Activated T-helper 1 cell treated with anti-CD3 and anti-CD28 coated beads, Interleukin-12 subunit alpha, Interleukin-12 subunit beta, Interleukin-2, Interleukin-4 antibody, amounts not matched to agents 30 ng/mL and 10 ng/mL and 1 ng/mL, durations not matched to agents 14 hours and 24 hours and 36 hours (primary cell): ENCODE data around the gene TPST2. TPM values are rescaled to one million over a fixed set of nuclear protein-coding genes. Genes with fewer than 3 reads are reported as not detected.
A peak's percentile ranks its signal among the peaks of the same experiment; 100 is the strongest.

ENCODE experiments used
- DNase-seq: peaks from one replicate; pipeline ENCODE4 v3.0.0; 2021; ENCODE audit warnings: low spot score
- H3K27ac Mint-ChIP-seq: one replicate; pipeline ENCODE4 v1.8.0; 2021; ENCODE audit warnings: mild to moderate bottlenecking, mixed read lengths
- H3K27me3 Mint-ChIP-seq: one replicate; pipeline ENCODE4 v1.8.0; 2022; ENCODE audit warnings: mild to moderate bottlenecking, moderate library complexity, mixed read lengths; ENCODE audit not compliant: insufficient read depth
- H3K36me3 Mint-ChIP-seq: one replicate; pipeline ENCODE4 v1.8.0; 2021; ENCODE audit warnings: low read depth, mixed read lengths
- H3K4me1 Mint-ChIP-seq: one replicate; pipeline ENCODE4 v1.8.0; 2021; ENCODE audit warnings: low read depth, mixed read lengths
- H3K4me3 Mint-ChIP-seq: one replicate; pipeline ENCODE4 v1.8.0; 2021; ENCODE audit warnings: mild to moderate bottlenecking, moderate library complexity, mixed read lengths
- H3K9me3 Mint-ChIP-seq: one replicate; pipeline ENCODE4 v1.8.0; 2021; ENCODE audit warnings: mixed read lengths
- intact Hi-C: fragments of 100-400 bp; cut with micrococcal nuclease; formaldehyde crosslinking; loops from one replicate; pipeline ENCODE4 v1.15.1; 2024
- total RNA-seq: library from RNA; stranded (reverse); gene quantifications from 2 replicates; pipeline ENCODE4 v1.2.3, GENCODE V29; 2022

TPST2 gene
- 36.1 and 37.0 TPM in 2 replicates for total RNA-seq

- Mint-ChIP-seq H3K27me3 (no peaks in the 10 kb centered on the region), H3K4me3 (peak within 1 kb of the TSS; percentile 95), H3K27ac (peak within 1 kb of the TSS; percentile 94), H3K4me1 (peaks cover 79% of the 10 kb centered on the region), H3K36me3 (peaks cover 12% of the 10 kb centered on the region), H3K9me3 (no peaks in the 10 kb centered on the region)
- intact Hi-C loops: loop anchor here (1.0 to 5.0 kb wide), 8 partner anchors 11 to 159 kb away; partner anchors contain the start of genes HPS4, SRRD and TFIP11
- peak; percentile 74 for DNase-seq
Measured at GRCh38 chr22:26589845-26590736, at the start of gene TPST2. Gene TPST2, minus strand, starts transcription at chr22:26590132. Its CDS starts 48,502 bp downstream, at chr22:26541630.

- H3K27ac Mint-ChIP-seq: no peak overlapping the region
- no peak overlapping the region for H3K4me3 Mint-ChIP-seq
- no peaks in the 10 kb centered on the region for H3K9me3 Mint-ChIP-seq
- peaks cover 43% of the 10 kb centered on the region for H3K4me1 Mint-ChIP-seq
- intact Hi-C loops: no loop called here
- peaks cover 3% of the 10 kb centered on the region for H3K27me3 Mint-ChIP-seq
- no peak for DNase-seq
- H3K36me3 Mint-ChIP-seq: no peaks in the 10 kb centered on the region
Measured at GRCh38 chr22:26636296-26636695, 46.4 kb upstream of the TPST2 start.

- DNase-seq: no peak
- H3K36me3 Mint-ChIP-seq: no peaks in the 10 kb centered on the region
- no peaks in the 10 kb centered on the region for H3K9me3 Mint-ChIP-seq
- H3K27ac Mint-ChIP-seq: no peak overlapping the region
- H3K4me3 Mint-ChIP-seq: no peak overlapping the region
- H3K4me1 Mint-ChIP-seq: peaks cover 31% of the 10 kb centered on the region
- H3K27me3 Mint-ChIP-seq: peaks cover 3% of the 10 kb centered on the region
- intact Hi-C loops: no loop called here
Measured at GRCh38 chr22:26635117-26635516, 45.2 kb upstream of the TPST2 start.

GRCh38 chr22:26634189-26634588, 44.3 kb upstream of the TPST2 start:
- Mint-ChIP-seq H3K27me3 (peaks cover 3% of the 10 kb centered on the region), H3K9me3 (no peaks in the 10 kb centered on the region), H3K4me1 (peaks cover 26% of the 10 kb centered on the region), H3K4me3 (no peak overlapping the region), H3K36me3 (no peaks in the 10 kb centered on the region), H3K27ac (no peak overlapping the region)
- intact Hi-C loops: no loop called here
- DNase-seq: no peak

- DNase-seq: no peak
- H3K4me1 Mint-ChIP-seq: peaks cover 33% of the 10 kb centered on the region
- intact Hi-C loops: no loop called here
- peaks cover 3% of the 10 kb centered on the region for H3K27me3 Mint-ChIP-seq
- no peaks in the 10 kb centered on the region for H3K36me3 Mint-ChIP-seq
- H3K27ac Mint-ChIP-seq: no peak overlapping the region
- no peak overlapping the region for H3K4me3 Mint-ChIP-seq
- H3K9me3 Mint-ChIP-seq: no peaks in the 10 kb centered on the region
Measured at GRCh38 chr22:26632422-26633155, 42.7 kb upstream of the TPST2 start.

GRCh38 chr22:26631282-26631681, 41.4 kb upstream of the TPST2 start:
- Mint-ChIP-seq H3K36me3 (no peaks in the 10 kb centered on the region), H3K9me3 (no peaks in the 10 kb centered on the region), H3K27me3 (peaks cover 3% of the 10 kb centered on the region), H3K4me3 (no peak overlapping the region), H3K27ac (no peak overlapping the region), H3K4me1 (peaks cover 26% of the 10 kb centered on the region)
- no peak for DNase-seq
- intact Hi-C loops: no loop called here

- H3K27ac Mint-ChIP-seq: no peak overlapping the region
- H3K27me3 Mint-ChIP-seq: peaks cover 3% of the 10 kb centered on the region
- no peak for DNase-seq
- peaks cover 26% of the 10 kb centered on the region for H3K4me1 Mint-ChIP-seq
- no peak overlapping the region for H3K4me3 Mint-ChIP-seq
- intact Hi-C loops: no loop called here
- no peaks in the 10 kb centered on the region for H3K36me3 Mint-ChIP-seq
- H3K9me3 Mint-ChIP-seq: no peaks in the 10 kb centered on the region
Measured at GRCh38 chr22:26629988-26630761, 40.2 kb upstream of the TPST2 start.

- H3K27me3 Mint-ChIP-seq: no peaks in the 10 kb centered on the region
- peaks cover 4% of the 10 kb centered on the region for H3K36me3 Mint-ChIP-seq
- peaks cover 11% of the 10 kb centered on the region for H3K4me1 Mint-ChIP-seq
- H3K9me3 Mint-ChIP-seq: peaks cover 7% of the 10 kb centered on the region
- H3K27ac Mint-ChIP-seq: no peak overlapping the region
- intact Hi-C loops: no loop called here
- no peak for DNase-seq
- no peak overlapping the region for H3K4me3 Mint-ChIP-seq
Measured at GRCh38 chr22:26624803-26625202, 34.9 kb upstream of the TPST2 start.

GRCh38 chr22:26623984-26624383, 34.1 kb upstream of the TPST2 start:
- H3K9me3 Mint-ChIP-seq: peaks cover 7% of the 10 kb centered on the region
- H3K36me3 Mint-ChIP-seq: peaks cover 5% of the 10 kb centered on the region
- H3K27ac Mint-ChIP-seq: no peak overlapping the region
- no peak for DNase-seq
- intact Hi-C loops: no loop called here
- H3K27me3 Mint-ChIP-seq: no peaks in the 10 kb centered on the region
- no peak overlapping the region for H3K4me3 Mint-ChIP-seq
- peaks cover 11% of the 10 kb centered on the region for H3K4me1 Mint-ChIP-seq

- Mint-ChIP-seq H3K4me3 (no peak within 1 kb of the TSS), H3K9me3 (peaks cover 7% of the 10 kb centered on the region)
- intact Hi-C loops: no loop called here
Measured at GRCh38 chr22:26621663-26622062, 31.7 kb upstream of the TPST2 start, which contains the start of gene CRYBA4. Gene CRYBA4, plus strand, starts transcription at chr22:26621963. Its CDS starts 634 bp downstream, at chr22:26622597.

GRCh38 chr22:26620197-26620596, 30.3 kb upstream of the TPST2 start:
- DNase-seq: no peak
- Mint-ChIP-seq H3K4me1 (peaks cover 9% of the 10 kb centered on the region), H3K27me3 (peaks cover 5% of the 10 kb centered on the region), H3K36me3 (peaks cover 6% of the 10 kb centered on the region), H3K4me3 (no peak overlapping the region), H3K9me3 (peaks cover 7% of the 10 kb centered on the region), H3K27ac (no peak overlapping the region)
- intact Hi-C loops: no loop called here

More at GRCh38 chr22:26621663-26622062, 31.7 kb upstream of the TPST2 start, which contains the start of gene CRYBA4:
- H3K4me1 Mint-ChIP-seq: peaks cover 9% of the 10 kb centered on the region
- peaks cover 6% of the 10 kb centered on the region for H3K36me3 Mint-ChIP-seq
- peaks cover 5% of the 10 kb centered on the region for H3K27me3 Mint-ChIP-seq
- DNase-seq: no peak
- no peak within 1 kb of the TSS for H3K27ac Mint-ChIP-seq

- peaks cover 9% of the 10 kb centered on the region for H3K4me1 Mint-ChIP-seq
- H3K36me3 Mint-ChIP-seq: peaks cover 5% of the 10 kb centered on the region
- intact Hi-C loops: no loop called here
- no peak overlapping the region for H3K27ac Mint-ChIP-seq
- no peak for DNase-seq
- no peak overlapping the region for H3K4me3 Mint-ChIP-seq
- H3K9me3 Mint-ChIP-seq: peaks cover 7% of the 10 kb centered on the region
- H3K27me3 Mint-ChIP-seq: peaks cover 6% of the 10 kb centered on the region
Measured at GRCh38 chr22:26619510-26619909, 29.6 kb upstream of the TPST2 start.
